GM12878 (cell line): ENCODE results near the gene FXN. TPM values are rescaled to one million over a fixed set of nuclear protein-coding genes. Genes with fewer than 3 reads are reported as not detected.

Source experiments
- ATAC-seq: fragments of 200-7000 bp; cut with Tn5 transposase; 3 replicates; pipeline ENCODE4 v1.9.1; 2020; ENCODE audit warnings: mild to moderate bottlenecking, moderate library complexity
- BruUV-seq: library from RNA; stranded (reverse); fragments of 400-500 nt; replicated peaks from 2 replicates; lab custom pipeline; 2021; lab: Mats Ljungman, UMichigan
- CTCF ChIA-PET: fragments of 300-600 bp; sonication (Branson Sonifier 250); formaldehyde crosslinking; extraction: SDS; loops from one replicate; lab custom pipeline; 2021; ENCODE audit warnings: inconsistent platforms; lab: Yijun Ruan, JAX
- POLR2A ChIA-PET: fragments of 350-600 bp; formaldehyde crosslinking; extraction: SDS; loops from one replicate; lab custom pipeline; 2021; ENCODE audit warnings: inconsistent platforms; lab: Charles Lee
- RAD21 ChIA-PET: fragments of 300-600 bp; sonication (Branson Sonifier 250); formaldehyde crosslinking; loops from one replicate; lab custom pipeline; 2023; ENCODE audit warnings: antibody characterized with exemption; ENCODE audit not compliant: unreplicated experiment; lab: Charles Lee
- SMC1A ChIA-PET: fragments of 300-600 bp; sonication (Branson Sonifier 250); formaldehyde crosslinking; loops from one replicate; lab custom pipeline; 2023; ENCODE audit not compliant: unreplicated experiment, uncharacterized antibody; lab: Charles Lee
- DNase-seq: peaks from one replicate; pipeline ENCODE4 v3.0.0-alpha.2; 2011; ENCODE audit warnings: low read depth, low spot score
- FAIRE-seq: peaks from 3 replicates; lab custom pipeline; 2011; peaks lifted over from hg19 to GRCh38; lab: Jason Lieb, UNC
- H2AFZ ChIP-seq: 2 replicates; pipeline ENCODE4 v1.6.0; 2011; ENCODE audit warnings: low read depth, low read length, control low read depth; ENCODE audit not compliant: control insufficient read depth
- H3K27ac ChIP-seq: 2 replicates; pipeline ENCODE4 v1.5.1; 2011; ENCODE audit warnings: control low read depth; ENCODE audit not compliant: control insufficient read depth, insufficient read depth
- H3K27me3 ChIP-seq, 2 experiments: replicated peaks in 1 of 2; 2 replicates each; pipeline versions ENCODE4 v1.6.0 to v1.6.1; 2011; ENCODE audit warnings: low read length in 1 of 2; ENCODE audit not compliant: control insufficient read depth in 2 of 2, insufficient read depth in 2 of 2
- H3K36me3 ChIP-seq, 2 experiments: 2 replicates each; pipeline ENCODE4 v1.5.1; 2011; ENCODE audit warnings: low read length in 1 of 2; ENCODE audit not compliant: control insufficient read depth in 2 of 2, insufficient read depth in 2 of 2
- H3K4me1 ChIP-seq: 2 replicates; pipeline ENCODE4 v1.6.1; 2011; ENCODE audit warnings: mild to moderate bottlenecking, low read length, moderate library complexity, mixed read lengths; ENCODE audit not compliant: control insufficient read depth, insufficient read depth
- H3K4me2 ChIP-seq: 2 replicates; pipeline ENCODE4 v1.6.0; 2011; ENCODE audit warnings: control low read depth; ENCODE audit not compliant: control insufficient read depth, insufficient read depth
- H3K4me3 ChIP-seq: fragments of 200-600 bp; sonication (generic); 2 replicates; pipeline ENCODE4 v1.5.1; 2016
- H3K79me2 ChIP-seq: 2 replicates; pipeline ENCODE4 v1.6.0; 2011; ENCODE audit warnings: low read length; ENCODE audit not compliant: control insufficient read depth, insufficient read depth
- H3K9ac ChIP-seq: 2 replicates; pipeline ENCODE4 v1.8.0; 2011; ENCODE audit warnings: low read length, control low read depth, mixed read lengths; ENCODE audit not compliant: control insufficient read depth, insufficient read depth
- H3K9me3 ChIP-seq: replicated peaks from 3 replicates; pipeline ENCODE4 v1.5.1; 2011; ENCODE audit warnings: mild to moderate bottlenecking, low read length; ENCODE audit not compliant: control insufficient read depth, insufficient read depth
- H4K20me1 ChIP-seq: 2 replicates; pipeline ENCODE4 v1.6.0; 2011; ENCODE audit not compliant: control insufficient read depth, insufficient read depth
- IKZF1 ChIP-seq: fragments of 450-650 bp; conservative IDR thresholded peaks from 2 replicates; pipeline ENCODE4 v1.6.1; 2017; ENCODE audit warnings: antibody characterized with exemption, mild to moderate bottlenecking
- IKZF2 ChIP-seq, 2 experiments: fragments of 450-650 bp; IDR thresholded peaks; 2 replicates each; pipeline ENCODE4 v1.6.1; 2017; ENCODE audit warnings: mild to moderate bottlenecking in 2 of 2, moderate library complexity in 2 of 2
- TCF12 ChIP-seq: IDR thresholded peaks from 2 replicates; pipeline ENCODE4 v1.6.1; 2011; ENCODE audit warnings: low read depth, mild to moderate bottlenecking, low read length
- WRNIP1 ChIP-seq: IDR thresholded peaks from 2 replicates; pipeline ENCODE4 v1.6.1; 2011; ENCODE audit warnings: low read depth, low read length, improper control_type of control experiment, borderline replicate concordance
- WGBS: methylation state at CpG from one replicate; pipeline ENCODE4 v1.1.6; 2016; ENCODE audit warnings: low lambda C conversion rate; ENCODE audit not compliant: insufficient replicate concordance, insufficient coverage; ENCODE audit errors: missing lambda C conversion rate; 5-methylcytosine and 5-hydroxymethylcytosine counted together
- in situ Hi-C: fragments of 300-500 bp; cut with MboI; formaldehyde crosslinking; loops from 9 replicates; pipeline ENCODE4 v1.14.3; 2018; ENCODE audit warnings: mixed read lengths
- intact Hi-C: fragments of 100-400 bp; cut with micrococcal nuclease; formaldehyde crosslinking; loops from one replicate; pipeline ENCODE4 v1.14.2; 2022; ENCODE audit not compliant: unreplicated experiment
- polyA plus RNA-seq, 11 experiments: library from polyadenylated mRNA; depleted of rRNA in 4 of 11; unstranded in 6 of 11; stranded (reverse) in 5 of 11; fragments of >200 nt; fragmentation: Nextera tagmentation in 4 of 11; fragmentation: Illumina TruSeq in 1 of 11; extraction: Ambion mirVana in 4 of 11; extraction: Trizol in 1 of 11; gene quantifications; 1 replicate in 1 of 11; 2 replicates in 10 of 11; pipeline versions ENCODE4 v1.2.1 to v1.2.3, GENCODE V29; 2011 to 2016; ENCODE audit warnings: inconsistent platforms in 2 of 11, missing spikeins in 2 of 11, low read depth in 1 of 11
- total RNA-seq, 4 experiments: library from RNA; depleted of rRNA in 3 of 4; stranded (reverse); fragments of >200 nt in 3 of 4; fragmentation: Illumina TruSeq in 1 of 4; extraction: Trizol in 1 of 4; gene quantifications; 2 replicates each; pipeline versions ENCODE4 v1.2.1 to v1.2.3, GENCODE V29; 2013 to 2021
- TF ChIP-seq, protein P1 (sequence below): fragments of 450-650 bp; IDR thresholded peaks from 2 replicates; pipeline ENCODE4 v1.6.1; 2016; ENCODE audit warnings: mild to moderate bottlenecking

FXN gene
- total and polyA plus RNA-seq, 10 of the 15 experiments (the other 5 are each of a cell fraction or from before 2014, with no cell fraction given), result 7.3 to 78.0 (median 23.2) TPM

DNA sequence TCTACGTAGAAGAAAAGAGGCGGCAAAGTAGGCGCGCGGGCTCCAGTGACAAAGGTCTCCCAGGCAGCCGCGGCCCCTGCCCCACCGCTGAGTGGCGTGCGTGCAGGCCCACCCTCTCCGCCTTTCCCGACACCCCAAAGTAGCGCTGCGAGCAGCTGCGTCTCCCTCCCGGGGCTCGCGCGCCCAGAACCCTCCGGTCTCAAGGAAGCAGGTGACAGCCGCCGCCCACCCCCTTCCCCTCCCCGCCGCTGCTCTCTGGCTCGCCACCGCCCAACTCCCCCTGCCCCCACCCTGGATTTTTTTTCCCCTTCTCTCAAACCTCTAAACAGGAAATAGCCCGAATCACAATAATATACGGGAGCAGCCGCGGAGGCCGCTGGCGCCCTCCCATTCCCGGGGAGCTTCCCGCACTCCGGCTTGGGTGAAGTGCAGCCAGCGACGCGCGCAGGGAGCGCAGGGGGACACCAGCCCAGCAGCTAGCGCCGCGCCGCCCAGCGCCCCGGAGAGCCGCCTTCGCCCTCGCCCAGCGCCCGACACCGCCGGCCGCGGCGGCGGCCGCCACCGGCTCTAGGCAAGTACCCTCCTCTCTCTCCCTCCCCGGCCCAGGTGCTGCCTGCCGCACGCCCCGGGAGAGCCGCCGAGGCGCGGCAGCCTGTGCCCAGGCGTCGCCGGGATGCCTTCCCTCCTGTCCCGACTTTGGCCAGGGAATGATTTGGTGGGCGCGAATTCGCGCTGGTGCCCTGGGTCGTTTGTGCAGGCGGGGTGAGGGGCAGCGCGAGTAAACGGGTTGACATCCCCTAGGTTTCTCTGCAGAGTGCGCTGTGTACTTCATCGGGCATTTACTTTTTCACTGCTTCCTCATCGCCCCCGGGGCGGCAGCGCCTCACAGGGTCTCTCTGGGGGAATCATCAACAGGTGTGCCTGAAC lies 85.9 kb downstream of the FXN start (continued):
- peak; percentile 32; the same call in 1 of the 2 replicates for TF ChIP-seq TCF12
- TF ChIP-seq IKZF2 (IDR thresholded peaks at IDR 0.05), result 0 out of 4 replicates have a peak, but pooled peaks of 1 of the 2 experiments have one; percentile 11
- TF ChIP-seq IKZF1, result 0 out of 2 replicates have a peak, but pooled peaks have one; percentile 26
- TF ChIP-seq, all 136 proteins: peak for 11

GRCh38 chr9:69122082-69122548 lies 86.6 kb downstream of the FXN start:
- Histone ChIP-seq H3K36me3 (no peaks in the 10 kb centered on the region), H3K4me1 (no peaks in the 10 kb centered on the region), H3K9ac (peak overlapping the region; percentile 34; the same call in 1 of the 2 replicates), H2AFZ (peak overlapping the region; percentile 78), H3K27ac (no peak overlapping the region), H3K4me3 (peak overlapping the region; percentile 88), H3K9me3 (no peaks in the 10 kb centered on the region), H3K27me3 (peaks cover 0 to 3% of the 10 kb centered on the region in 2 experiments; a peak in 1 of 4 replicates), H3K4me2 (peak overlapping the region; percentile 97), H3K79me2 (no peaks in the 10 kb centered on the region), H4K20me1 (no peaks in the 10 kb centered on the region)
- ChIA-PET RAD21 (interaction anchor here (1.1 to 1.4 kb wide), 2 partner anchors 69 to 71 kb away, joined by 4 to 10 read pairs; no protein-coding TSS in a partner anchor), SMC1A (interaction anchor here (1.4 kb wide), 1 partner anchor 12 kb away, joined by 4 read pairs; no protein-coding TSS in a partner anchor), CTCF (interaction anchor here (0.9 to 1.3 kb wide), 5 partner anchors 8 to 554 kb away, joined by 3 to 5 read pairs (median 3); no protein-coding TSS in a partner anchor), POLR2A (interaction anchor here (1.2 kb wide), 1 partner anchor 52 kb away, joined by 4 read pairs; the partner anchor contains the start of gene TJP2)
- FAIRE-seq (no peak), ATAC-seq (peak; percentile 79), DNase-seq (no peak)
- intact Hi-C loops (loop anchor here (5.0 kb wide), 2 partner anchors 55 to 70 kb away; no protein-coding TSS in a partner anchor), in situ Hi-C loops (no loop called here)
- no TSS peak for BruUV-seq
- WGBS, result 1% methylated on average over 28 of the region's 28 CpGs
- TF ChIP-seq, protein P1, sequence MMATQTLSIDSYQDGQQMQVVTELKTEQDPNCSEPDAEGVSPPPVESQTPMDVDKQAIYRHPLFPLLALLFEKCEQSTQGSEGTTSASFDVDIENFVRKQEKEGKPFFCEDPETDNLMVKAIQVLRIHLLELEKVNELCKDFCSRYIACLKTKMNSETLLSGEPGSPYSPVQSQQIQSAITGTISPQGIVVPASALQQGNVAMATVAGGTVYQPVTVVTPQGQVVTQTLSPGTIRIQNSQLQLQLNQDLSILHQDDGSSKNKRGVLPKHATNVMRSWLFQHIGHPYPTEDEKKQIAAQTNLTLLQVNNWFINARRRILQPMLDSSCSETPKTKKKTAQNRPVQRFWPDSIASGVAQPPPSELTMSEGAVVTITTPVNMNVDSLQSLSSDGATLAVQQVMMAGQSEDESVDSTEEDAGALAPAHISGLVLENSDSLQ, result peak; percentile 15; the same call in 1 of the 2 replicates
- no peak for TF ChIP-seq WRNIP1
